ENCODE data around the gene SORL1. TPM values are rescaled to one million over a fixed set of nuclear protein-coding genes. Genes with fewer than 3 reads are reported as not detected.

SORL1 gene
- total RNA-seq, 1 experiment from 2014 or later = 68.3 TPM

DNA sequence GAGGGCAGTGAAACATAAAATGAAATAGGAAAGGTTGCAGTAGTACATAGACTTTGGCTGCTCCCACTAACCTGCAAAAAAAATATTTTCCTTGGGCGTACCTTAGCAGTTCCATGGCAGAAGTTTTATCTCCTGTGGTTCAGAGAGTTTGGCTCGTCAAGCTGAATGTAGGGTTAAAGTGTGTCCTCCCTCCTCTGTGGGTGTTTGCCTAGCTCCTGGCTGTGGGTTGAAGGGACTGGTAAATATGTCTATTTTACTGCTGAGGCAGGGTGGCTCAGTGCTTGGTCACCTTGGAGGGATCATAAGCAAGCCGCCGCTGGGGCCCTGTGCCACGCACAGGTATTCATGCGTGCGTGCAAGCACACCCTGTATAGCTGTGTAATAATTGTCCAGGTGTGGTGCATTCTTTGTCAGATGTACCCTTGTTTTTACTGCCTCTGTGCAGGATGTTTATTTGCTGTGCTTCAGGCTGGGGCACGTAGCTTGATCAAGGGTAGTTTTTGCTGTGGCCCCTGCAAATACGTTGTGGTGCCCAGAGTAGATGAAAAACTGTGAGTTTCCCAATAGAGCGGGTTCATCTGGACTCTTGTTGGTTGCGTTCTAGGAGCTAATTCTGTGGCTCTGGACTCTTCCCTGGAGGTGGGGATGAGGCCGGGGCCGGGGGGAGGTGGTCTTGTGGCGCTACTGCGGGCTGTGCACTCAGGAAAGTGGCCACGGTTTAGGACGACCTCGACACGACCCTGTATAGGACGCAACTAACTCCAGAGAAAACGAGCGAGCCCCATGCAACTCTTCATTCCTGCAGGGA lies 732 bp upstream of the SORL1 start:
- H3K27me3 ChIP-seq (ENCODE audit: insufficient read depth, low read length) = no peaks in the 10 kb centered on the region
- no peak overlapping the region for H2AFZ ChIP-seq (ENCODE audit: low read length)
- H4K8ac ChIP-seq (replicated peaks; ENCODE audit: insufficient read length, low read depth, low read length) = no peak overlapping the region
- H3K79me1 ChIP-seq (ENCODE audit: insufficient read depth, low read depth, low read length, poor library complexity, severe bottlenecking) = no peaks in the 10 kb centered on the region
- H3K14ac ChIP-seq (ENCODE audit: insufficient read depth, low read length) = peak overlapping the region; percentile 80
- H2BK12ac ChIP-seq (ENCODE audit: insufficient read length, low read depth, low read length) = no peak overlapping the region
- H3K4ac ChIP-seq (ENCODE audit: low read depth, low read length) = no peak overlapping the region
- no peak overlapping the region for H2BK15ac ChIP-seq (ENCODE audit: low read depth, low read length)
- H3K23me2 ChIP-seq (ENCODE audit: insufficient read length, low read depth, low read length, poor library complexity, severe bottlenecking) = peaks cover 12% of the 10 kb centered on the region
- H2BK20ac ChIP-seq (ENCODE audit: low read depth, low read length, poor library complexity, severe bottlenecking) = no peak overlapping the region
- no peak overlapping the region for H3T11ph ChIP-seq (ENCODE audit: low read length)
- H3K27ac ChIP-seq (ENCODE audit: insufficient read length, low read depth, low read length) = no peak overlapping the region
- H3K56ac ChIP-seq (ENCODE audit: insufficient read length, low read depth, low read length) = no peak overlapping the region
- H4K20me1 ChIP-seq (ENCODE audit: control insufficient read depth, insufficient read depth, insufficient read length) = no peaks in the 10 kb centered on the region
- peaks cover 8% of the 10 kb centered on the region; the same call in 1 of the 2 replicates for H3K4me1 ChIP-seq (ENCODE audit: insufficient read depth, low read length)
- H4K5ac ChIP-seq (ENCODE audit: insufficient read length, low read depth, low read length) = no peak overlapping the region
- no peak overlapping the region for H3K9ac ChIP-seq (ENCODE audit: extremely low read depth, insufficient read length, low read length)
- no peak overlapping the region; a peak in 1 of 7 replicates for H3K27ac Mint-ChIP-seq
- peaks cover 56 to 62% of the 10 kb centered on the region in 2 experiments for H3K4me1 Mint-ChIP-seq
- H3K4me3 Mint-ChIP-seq = peak overlapping the region; percentile 85 to 89
- TF ChIP-seq, protein P1, sequence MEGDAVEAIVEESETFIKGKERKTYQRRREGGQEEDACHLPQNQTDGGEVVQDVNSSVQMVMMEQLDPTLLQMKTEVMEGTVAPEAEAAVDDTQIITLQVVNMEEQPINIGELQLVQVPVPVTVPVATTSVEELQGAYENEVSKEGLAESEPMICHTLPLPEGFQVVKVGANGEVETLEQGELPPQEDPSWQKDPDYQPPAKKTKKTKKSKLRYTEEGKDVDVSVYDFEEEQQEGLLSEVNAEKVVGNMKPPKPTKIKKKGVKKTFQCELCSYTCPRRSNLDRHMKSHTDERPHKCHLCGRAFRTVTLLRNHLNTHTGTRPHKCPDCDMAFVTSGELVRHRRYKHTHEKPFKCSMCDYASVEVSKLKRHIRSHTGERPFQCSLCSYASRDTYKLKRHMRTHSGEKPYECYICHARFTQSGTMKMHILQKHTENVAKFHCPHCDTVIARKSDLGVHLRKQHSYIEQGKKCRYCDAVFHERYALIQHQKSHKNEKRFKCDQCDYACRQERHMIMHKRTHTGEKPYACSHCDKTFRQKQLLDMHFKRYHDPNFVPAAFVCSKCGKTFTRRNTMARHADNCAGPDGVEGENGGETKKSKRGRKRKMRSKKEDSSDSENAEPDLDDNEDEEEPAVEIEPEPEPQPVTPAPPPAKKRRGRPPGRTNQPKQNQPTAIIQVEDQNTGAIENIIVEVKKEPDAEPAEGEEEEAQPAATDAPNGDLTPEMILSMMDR (conservative IDR thresholded peaks at IDR 0.05) = no peak
- DNase-seq = no peak
- no peaks in the 10 kb centered on the region for H3K9me3 ChIP-seq (ENCODE audit: control insufficient read depth, low read depth, low read length)
- H3K79me2 ChIP-seq (ENCODE audit: insufficient read depth, low read length) = peaks cover 16% of the 10 kb centered on the region; the same call in 1 of the 2 replicates
- H3K4me2 ChIP-seq (ENCODE audit: insufficient read depth, insufficient read length, low read length) = peak overlapping the region; percentile 56
- peaks cover 0 to 2% (median 0%) of the 10 kb centered on the region in 3 experiments; a peak in 1 of 7 replicates for H3K36me3 Mint-ChIP-seq (ENCODE audit: insufficient read depth in 1 of 3, low read depth in 3 of 3)
- H3K23ac ChIP-seq (ENCODE audit: insufficient read length, low read depth, low read length) = no peak overlapping the region
- no peak overlapping the region for H4K91ac ChIP-seq (ENCODE audit: insufficient read length, low read depth, low read length)
- no peaks in the 10 kb centered on the region for H3K9me3 Mint-ChIP-seq
- H3K18ac ChIP-seq (ENCODE audit: insufficient read length, low read depth, low read length) = peak overlapping the region; percentile 74
- no peak overlapping the region for H2BK120ac ChIP-seq (ENCODE audit: low read depth, low read length, poor library complexity, severe bottlenecking)
- H3K27me3 Mint-ChIP-seq (ENCODE audit: low read depth) = peaks cover 13% of the 10 kb centered on the region
- no peak overlapping the region for H2BK5ac ChIP-seq (ENCODE audit: insufficient read length, low read length)
- no CpG with 5 or more reads among the region's 22 CpGs for WGBS (ENCODE audit: extremely low coverage, insufficient read length, low lambda C conversion rate)
- no peak overlapping the region for H2AK5ac ChIP-seq (ENCODE audit: insufficient read length, low read length)

Measured in H9 (cell line).